Measurements from ENCODE around the gene CORT.

Gene CORT

GRCh38 chr1:10474613-10475507 is 25.0 kb downstream of the CORT start, which contains the start of gene PEX14:
TSS of gene PEX14 (plus strand) at chr1:10474950. CDS start at chr1:10474967, 17 bp downstream.
- DNase-seq (ENCODE audit: low read depth) = peak; percentile 70

DNA sequence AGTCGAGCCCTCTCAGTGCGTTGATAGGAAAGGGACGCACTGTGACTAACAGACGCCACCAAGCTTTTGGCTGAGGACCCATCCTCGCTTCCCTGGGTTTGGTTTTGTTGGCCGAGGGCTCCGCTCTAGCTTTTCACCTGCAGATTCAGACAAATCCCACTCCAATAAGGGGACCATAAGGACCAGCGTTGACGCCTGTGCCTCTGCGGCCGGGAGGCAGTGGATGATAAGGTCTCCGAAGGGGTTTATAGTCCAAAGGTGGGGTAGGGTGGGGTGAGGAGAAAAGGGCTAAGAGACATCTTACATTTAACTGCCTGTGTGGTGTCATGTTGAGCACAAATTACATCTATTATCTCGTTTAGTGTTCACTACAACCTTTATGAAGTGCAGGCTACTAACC is 25.7 kb downstream of the CORT start:
- no peak for DNase-seq (ENCODE audit: low read depth)

DNA sequence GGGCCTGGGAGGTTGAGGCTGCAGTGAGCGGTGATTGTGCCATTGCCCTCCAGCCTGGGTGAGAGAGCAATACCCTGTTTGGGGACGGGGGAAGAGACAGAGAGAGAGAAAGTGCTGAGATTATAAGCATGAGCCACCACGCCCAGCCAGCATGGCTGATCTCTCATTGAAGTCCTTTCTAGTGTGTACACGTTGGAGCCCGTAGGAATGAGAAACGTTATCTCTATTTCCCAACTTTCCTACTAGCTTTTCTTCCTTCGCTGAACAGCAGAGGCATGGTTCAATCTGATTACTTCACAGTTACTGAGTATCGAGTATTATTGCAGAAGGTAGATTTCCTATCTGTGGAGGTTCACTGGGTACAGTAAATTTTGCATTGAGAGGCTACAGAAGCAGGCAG is 29.5 kb downstream of the CORT start:
- no peak for DNase-seq (ENCODE audit: low read depth)

- no peak for DNase-seq (ENCODE audit: low read depth)
Measured at GRCh38 chr1:10480614-10481013, 30.8 kb downstream of the CORT start.

- no peak for DNase-seq (ENCODE audit: low read depth)
Measured at GRCh38 chr1:10484521-10484920, 34.7 kb downstream of the CORT start.

- no peak for DNase-seq (ENCODE audit: low read depth)
Measured at GRCh38 chr1:10489291-10490055, 39.6 kb downstream of the CORT start.

DNA sequence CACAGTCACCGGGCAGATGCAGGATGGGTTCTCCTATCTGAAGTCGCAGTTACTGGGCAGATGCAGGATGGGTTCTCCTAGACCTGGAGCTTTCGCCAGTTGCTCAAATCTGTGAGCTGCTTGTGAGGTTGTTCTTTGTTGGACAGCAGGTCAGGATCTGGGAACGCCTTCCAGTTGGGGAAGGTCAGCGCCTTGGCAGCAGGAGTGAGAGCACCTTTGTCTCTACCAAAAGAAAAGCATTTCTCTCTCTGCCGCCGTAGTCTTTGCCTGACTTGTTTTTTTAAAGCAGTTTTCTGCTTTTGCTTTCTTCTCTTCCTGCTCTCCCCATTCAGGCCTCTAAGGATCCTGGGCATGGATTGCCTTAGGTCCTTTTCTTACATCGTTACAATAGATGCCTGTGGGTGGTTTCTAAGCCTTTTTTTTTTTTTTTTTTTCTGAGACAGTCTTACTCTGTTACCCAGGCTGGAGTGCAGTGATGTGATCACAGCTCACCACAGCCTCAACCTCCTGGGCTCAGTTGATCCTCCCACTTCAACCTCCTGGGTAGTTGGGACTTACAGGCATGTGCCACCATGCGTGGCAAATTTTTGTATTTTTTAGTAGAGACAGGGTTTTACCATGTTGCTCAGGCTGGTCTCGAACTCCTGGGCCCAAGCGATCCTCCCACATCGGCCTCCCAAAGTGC is 40.6 kb downstream of the CORT start:
- no peak for DNase-seq (ENCODE audit: low read depth)

- DNase-seq (ENCODE audit: low read depth) = no peak
Measured at GRCh38 chr1:10494418-10494753, 44.6 kb downstream of the CORT start.

DNA sequence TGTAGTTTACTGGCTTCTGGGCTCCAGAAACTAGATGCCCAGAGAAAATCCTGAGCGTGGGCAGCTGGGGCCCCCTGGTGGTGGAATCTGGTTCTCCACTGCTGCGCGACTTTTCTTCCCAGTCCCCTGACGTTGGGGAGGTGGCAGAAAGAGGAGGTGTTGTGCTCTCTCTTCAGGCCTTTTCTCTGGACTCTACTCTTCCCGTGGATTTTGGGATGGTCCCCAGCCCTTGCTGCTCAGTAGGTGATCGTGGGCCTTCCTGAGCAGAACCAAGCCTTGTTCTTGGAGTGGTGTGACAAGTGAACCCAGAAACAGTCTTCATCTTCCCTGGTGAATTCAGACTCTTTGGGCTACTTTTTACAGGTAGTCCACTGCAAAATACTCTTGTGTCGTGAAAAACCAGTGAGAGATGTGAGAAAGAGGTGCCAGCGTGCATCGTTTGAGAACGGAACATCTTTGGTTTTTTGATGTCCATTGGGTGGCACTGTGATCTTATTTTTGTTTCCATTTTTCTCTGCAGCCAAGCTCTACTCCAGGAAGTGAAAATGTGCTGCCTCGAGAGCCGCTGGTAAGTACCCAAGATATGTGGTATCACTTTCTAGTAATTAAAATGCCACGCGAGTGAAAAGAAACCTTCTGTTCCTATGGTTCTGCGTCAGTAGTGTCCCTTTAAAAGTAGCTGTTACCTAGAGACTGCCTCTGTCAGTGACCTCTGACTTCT is 45.1 kb downstream of the CORT start:
- peak; percentile 58 for DNase-seq (ENCODE audit: low read depth)

DNA sequence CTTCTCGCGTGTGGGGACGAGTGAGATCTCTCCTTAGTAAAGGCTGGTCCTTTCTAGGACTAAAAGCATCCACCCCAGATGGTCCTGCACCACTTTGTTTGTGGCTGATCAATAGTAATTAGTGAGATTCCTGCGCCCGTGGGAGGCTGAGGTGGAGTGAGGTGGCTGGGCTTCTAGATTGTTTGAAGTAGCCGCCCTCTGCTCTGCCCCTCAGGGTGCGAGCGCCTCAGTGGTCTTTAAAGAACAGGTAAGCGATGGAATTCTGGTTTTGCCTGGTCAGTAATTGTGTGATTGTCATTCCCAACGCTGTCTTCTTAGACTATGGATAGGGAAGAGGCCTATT is 45.6 kb downstream of the CORT start:
- DNase-seq (ENCODE audit: low read depth) = no peak

- no peak for DNase-seq (ENCODE audit: low read depth)
Measured at GRCh38 chr1:10495952-10496351, 46.1 kb downstream of the CORT start.

DNA sequence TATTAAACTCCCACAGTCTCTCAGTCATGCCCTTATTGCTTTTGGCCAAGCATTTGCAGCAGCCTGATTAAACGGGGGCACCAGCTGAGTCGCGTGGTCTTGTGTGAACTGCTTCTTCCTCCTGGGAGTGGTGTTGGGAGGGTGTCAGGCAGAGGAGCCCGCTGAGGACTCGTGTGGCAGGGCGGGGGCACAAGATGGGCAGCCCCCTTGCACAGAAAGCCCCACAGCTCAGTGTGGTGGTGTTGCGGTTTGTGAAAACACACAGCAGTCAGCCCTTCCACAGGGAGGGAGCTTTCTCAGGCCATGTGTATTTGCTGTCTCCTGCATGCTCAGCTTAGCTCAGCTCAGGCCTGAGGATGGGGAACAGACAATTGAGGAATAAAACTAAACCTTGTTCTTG is 47.3 kb downstream of the CORT start:
- no peak for DNase-seq (ENCODE audit: low read depth)

DNA sequence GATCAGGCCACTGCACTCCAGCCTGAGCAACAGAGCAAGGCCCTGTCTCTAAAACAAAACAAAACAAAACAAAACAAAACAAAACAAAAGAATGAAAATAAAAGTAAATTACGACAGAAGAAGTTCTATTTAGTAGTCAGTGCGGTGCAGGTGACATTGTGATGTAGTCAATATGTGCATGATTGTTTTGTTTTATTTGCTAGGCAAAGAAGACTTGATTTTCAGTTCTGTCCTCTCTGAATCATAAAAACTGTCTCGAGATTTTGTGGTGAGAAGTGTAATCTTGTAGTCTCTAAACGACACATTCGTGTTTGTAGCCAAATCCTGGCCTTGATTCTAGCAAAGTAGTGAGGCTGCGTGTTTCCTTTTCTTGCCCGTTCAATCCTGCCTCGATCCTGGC is 48.4 kb downstream of the CORT start:
- DNase-seq (ENCODE audit: low read depth) = no peak

All from activated T-helper 1 cell treated with Interleukin-2 at 50 U/mL for 16 hours (primary cell).